Dedifferentiated amniotic fluid mesenchymal stem cell (primary cell): ENCODE data around the gene DESI2.

Source experiments
- DNase-seq: peaks from one replicate; pipeline ENCODE4 v3.0.0-alpha.2; 2016; ENCODE audit errors: extremely low spot score

Gene DESI2

DNA sequence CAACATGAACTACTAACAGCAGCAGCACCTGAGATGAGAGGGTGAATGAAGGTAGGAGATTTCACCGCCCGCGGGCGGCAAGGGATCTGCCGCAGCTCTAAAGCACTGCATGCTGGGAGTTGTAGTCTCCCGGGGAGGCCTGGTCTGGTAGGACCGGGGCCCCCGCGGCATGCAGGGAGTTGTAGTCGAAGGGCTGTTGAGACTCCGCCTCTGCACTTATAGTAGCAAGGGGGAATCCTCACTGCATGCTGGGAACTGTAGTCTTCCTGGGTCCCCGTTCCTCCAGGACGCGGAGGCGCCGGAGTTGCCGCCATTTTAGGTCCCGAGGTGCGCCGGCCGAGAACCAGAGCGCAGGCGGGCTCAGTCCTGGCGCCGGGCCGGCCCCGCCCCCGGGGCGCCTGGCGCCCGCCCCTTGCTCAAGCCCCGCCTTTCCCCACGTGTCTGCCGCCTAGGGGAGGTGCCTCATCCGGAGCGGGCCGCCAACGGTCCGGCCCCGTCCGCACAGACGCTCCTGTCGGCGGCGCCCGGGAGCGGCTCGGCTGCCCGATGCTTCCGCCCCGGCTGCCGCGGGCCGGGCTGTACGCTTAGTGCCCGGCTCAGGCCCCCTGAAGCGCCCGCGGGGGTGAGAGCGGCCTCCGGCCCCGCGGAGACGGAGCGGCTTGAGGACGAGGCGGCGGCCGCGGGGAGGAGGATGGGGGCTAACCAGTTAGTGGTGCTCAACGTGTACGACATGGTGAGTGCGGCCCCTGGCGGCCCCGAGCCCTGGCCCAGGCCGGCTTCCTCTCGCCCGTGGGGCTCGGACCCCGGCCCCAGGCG lies at the start of gene DESI2:
Gene DESI2, plus strand, starts transcription at position 504 of the 816 bp plus-strand sequence. Its CDS starts 188 bp downstream, at position 692.
- DNase-seq: peak; percentile 100

- DNase-seq: peak; percentile 57
These were observed 49.4 kb upstream of the DESI2 start for GRCh38 chr1:244603498-244603897.

- no peak for DNase-seq
These were observed 47.0 kb upstream of the DESI2 start for GRCh38 chr1:244605835-244606370.

- DNase-seq: no peak
These were observed 38.7 kb upstream of the DESI2 start for GRCh38 chr1:244614113-244614836.

DNA sequence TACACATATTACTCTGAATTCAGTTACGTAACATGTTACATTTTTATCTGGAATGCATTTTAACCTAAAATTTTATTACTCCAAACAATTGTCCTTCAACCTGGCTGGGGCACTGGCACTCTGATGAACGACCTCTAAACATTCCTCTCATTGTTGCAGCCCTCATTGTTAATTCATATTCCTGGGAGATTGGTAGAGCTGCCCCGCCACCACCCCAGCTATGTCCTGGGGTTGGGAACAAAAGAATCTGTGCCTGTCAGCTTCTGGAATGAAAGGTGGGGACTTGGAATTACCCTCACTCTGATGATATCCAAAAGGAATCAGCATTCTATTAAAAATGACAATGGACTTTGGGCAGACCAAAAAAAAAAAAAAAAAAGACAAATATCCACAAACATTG lies 38.0 kb upstream of the DESI2 start:
- DNase-seq: no peak

DNA sequence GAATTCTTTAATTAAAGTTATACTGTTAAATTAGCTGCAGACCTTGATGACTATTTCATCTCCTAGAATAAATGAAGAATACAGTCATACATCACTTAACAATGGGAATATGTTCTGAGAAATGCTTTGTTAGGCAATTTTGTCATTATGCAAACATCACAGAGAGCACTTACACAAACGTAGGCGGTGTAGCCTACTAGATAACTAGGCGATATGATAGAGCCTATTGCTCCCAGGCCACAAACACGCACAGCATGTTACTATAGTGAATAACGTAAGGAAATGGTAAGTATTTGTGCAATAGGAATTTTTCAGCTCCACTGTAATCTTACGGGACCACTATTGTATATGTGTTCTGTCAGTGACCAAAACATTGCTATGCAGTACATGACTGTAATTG lies 37.6 kb upstream of the DESI2 start:
- DNase-seq: no peak

GRCh38 chr1:244626709-244627108 lies 26.2 kb upstream of the DESI2 start:
- DNase-seq: no peak

- no peak for DNase-seq
These were observed 24.1 kb upstream of the DESI2 start for GRCh38 chr1:244628789-244629188.

GRCh38 chr1:244633140-244633539 lies 19.8 kb upstream of the DESI2 start:
- DNase-seq: no peak

DNA sequence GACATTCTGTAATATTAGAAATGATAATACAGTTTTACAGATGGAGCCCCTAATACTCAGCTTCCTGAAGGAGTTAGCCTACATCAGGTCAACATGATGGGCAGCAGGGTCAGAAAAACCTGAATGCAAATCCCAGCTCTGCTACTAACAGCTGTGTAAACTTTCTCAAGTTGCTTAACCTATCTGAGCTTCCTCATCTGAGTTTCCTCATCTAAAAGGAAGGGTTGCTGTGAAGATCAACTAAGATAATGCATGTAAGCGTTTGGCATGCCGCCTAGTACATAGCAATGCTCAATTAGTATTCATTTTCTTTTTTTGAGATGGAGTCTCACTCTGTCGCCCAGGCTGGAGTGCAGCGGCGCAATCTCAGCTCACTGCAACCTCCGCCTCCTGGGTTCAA lies 18.4 kb upstream of the DESI2 start:
- no peak for DNase-seq

GRCh38 chr1:244636488-244637259 lies 16.3 kb upstream of the DESI2 start:
- no peak for DNase-seq

DNA sequence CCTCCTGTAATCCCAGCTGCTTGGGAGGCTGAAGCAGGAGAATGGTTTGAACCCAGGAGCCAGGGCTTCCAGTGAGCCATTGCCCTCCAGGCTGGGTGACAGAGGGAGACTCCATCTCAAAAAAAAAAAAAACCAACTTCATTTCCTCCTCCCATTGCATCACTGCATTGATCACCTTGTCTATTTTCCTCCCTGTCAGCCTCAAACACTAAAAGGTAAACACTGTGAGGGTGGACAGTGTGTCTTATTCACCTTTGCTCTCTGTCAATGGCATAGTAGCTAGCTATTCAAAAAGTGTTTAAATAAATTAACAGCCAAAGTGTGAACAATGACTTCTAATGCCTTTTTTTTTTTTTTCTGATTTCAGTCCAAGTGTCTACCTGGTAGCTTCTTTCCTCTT lies 13.4 kb upstream of the DESI2 start:
- DNase-seq: no peak

DNA sequence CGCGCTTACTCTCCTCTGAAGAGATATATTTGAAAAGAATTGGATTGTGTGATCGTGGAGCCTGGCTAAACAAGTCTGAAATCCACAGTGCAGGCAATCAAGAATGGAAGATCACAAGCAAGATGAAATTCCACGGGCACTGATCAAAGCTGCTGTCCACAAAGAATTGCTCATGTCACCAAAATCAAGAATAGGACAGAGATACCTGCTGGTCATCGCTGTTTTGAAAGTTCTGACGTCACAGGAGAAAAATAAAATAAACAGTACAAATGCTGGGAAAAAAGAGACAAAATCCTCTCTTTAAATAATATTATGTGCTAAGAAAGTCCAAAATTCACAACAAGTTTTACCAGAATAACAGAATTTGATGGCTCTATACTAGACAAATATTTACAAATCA lies 12.0 kb upstream of the DESI2 start:
- no peak for DNase-seq

- no peak for DNase-seq
These were observed 10.4 kb upstream of the DESI2 start for GRCh38 chr1:244642526-244642925.

DNA sequence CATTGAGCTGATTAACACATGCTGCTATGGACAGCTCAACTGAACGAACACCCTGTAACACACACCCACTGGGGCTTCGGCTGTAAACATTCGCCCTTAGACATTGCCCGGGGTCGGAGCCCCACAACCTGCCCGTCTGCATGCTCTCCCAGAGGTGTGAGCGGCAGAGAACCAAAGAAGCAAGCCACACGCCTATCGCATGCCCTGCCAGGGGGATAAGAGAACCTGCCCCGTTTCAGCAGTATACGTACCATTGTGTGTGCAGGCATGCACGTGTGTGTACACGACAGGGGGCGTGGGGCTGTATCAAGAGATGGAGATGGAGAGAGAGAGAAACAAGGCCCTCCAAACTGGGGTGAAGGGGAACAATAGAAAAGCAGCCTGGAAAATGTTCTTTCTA lies 9.9 kb upstream of the DESI2 start:
- no peak for DNase-seq

DNA sequence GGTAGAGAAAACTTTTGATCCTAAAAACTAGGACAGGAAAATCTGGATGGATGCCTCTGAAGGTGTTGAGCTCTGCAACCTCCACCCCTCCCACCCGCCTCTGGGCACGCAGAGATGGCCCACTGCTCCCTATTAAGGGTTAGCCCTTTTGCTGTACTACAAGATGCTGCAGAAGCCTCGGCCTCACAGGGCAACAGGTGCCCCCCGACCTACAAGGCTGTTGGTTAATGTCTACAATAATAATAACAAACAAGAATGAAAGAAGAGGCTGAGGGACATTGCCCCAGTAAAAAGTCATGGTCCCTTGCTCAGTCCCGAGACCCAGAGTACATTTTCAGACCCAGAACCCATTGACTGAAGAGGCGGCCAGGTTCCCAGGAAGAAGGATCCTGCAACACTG lies 7.5 kb upstream of the DESI2 start:
- no peak for DNase-seq

GRCh38 chr1:244645890-244646289 lies 7.0 kb upstream of the DESI2 start:
- DNase-seq: no peak

DNA sequence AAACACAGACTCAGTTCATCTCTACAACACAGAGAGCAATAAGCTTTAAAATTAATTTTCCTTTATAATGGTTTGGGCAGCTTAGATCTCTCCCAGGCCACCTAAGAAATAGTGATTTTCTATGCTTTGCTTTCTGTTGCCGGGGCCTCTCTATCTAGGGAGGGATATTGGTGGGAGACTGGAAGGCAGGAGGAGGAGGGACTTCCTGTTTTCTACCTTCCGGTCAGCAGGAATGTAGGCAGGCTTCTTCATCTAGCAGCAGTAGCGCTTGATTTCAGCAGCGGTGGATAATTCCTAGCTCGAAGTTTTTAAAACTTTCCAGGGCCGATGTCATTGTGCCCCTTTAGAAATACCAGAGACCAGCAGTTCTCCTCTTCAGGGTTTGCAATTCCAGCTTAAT lies 5.1 kb upstream of the DESI2 start:
- DNase-seq: no peak

DNA sequence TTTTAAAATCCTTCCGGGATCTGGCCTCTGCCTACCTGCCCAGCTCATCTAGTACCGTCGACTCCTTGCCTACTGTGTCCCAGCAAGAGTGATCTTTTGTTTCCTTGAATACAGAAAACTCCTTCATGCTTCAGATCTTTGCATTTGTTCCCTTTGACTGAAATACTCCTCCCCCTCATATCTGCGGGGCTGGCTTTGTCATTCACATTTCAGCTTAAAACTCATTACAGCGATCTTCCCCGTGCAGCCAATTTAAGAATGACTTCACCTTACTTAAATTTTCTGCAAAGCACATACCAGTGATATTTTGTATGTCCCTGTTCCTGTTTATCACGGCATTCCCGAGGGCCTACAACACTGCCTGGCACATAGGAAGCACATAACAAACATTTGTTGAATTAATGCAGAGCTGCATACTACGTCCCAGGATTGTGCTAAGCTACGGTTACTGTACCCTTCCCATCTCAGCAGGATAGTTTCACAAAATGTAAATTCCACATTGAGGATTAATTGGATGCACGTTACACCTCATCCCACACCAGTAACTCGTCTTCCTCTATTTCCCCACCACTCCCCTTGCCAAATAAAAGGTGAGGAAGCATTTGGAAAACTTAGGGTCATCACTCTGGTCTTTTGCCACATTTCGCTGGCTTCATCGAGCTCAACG lies 837 bp upstream of the DESI2 start:
- no peak for DNase-seq

DNA sequence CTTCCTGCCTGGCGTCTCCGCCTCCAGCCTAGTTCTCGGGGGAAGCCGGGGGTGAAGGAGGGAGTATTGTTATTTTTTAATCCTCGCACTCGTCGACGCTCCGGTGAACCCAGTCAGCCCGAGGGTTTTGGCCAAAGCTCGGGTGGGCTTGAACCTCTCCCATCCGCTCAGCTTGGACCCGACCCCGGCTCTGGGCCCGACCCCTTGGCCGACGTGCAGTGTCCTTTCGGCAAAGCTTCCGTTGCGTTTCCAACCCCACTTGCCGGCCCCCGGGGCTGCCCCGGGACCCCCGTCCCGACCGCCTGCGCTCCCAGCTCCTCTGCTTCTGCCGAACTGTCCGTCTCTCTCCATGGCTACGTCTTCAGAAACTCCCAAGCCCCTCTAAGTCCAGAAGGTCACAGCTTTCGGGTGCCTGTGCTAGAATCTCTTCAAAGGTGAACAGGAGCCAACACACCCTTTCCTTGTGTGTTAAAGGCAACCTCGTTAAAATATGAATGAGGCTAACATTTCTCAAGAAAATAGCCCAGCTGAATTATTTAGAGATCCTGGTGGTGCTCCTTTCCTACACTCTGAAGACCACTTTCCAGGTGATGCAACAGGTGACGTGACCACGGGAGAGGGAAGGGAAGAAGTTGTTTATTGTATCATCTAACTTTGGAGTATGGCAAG lies 647 bp downstream of the DESI2 start:
- no peak for DNase-seq
